ENCODE results near the gene ARHGAP24. TPM values are rescaled to one million over a fixed set of nuclear protein-coding genes. Genes with fewer than 3 reads are reported as not detected.
A peak's percentile ranks its signal among the peaks of the same experiment; 100 is the strongest.

Gene ARHGAP24
- polyA plus RNA-seq, 1 of the 3 experiments (the other 2 are of a cell fraction), result 1.4 TPM

- no peaks in the 10 kb centered on the region for H3F3A ChIP-seq (replicated peaks; ENCODE audit: insufficient read depth)
- CTCF ChIA-PET, result no interaction called here
- H3K4me2 ChIP-seq, result no peak overlapping the region
- H3K27ac ChIP-seq (ENCODE audit: low read depth in 2 of 2, low read length in 1 of 2), result no peak overlapping the region
- WGBS (ENCODE audit: low lambda C conversion rate), result 88% methylated on average over 3 of the region's 3 CpGs
- TF ChIP-seq ELF1 (IDR thresholded peaks at IDR 0.05) (no peak), JUND (IDR thresholded peaks at IDR 0.05) (no peak), YY1 (IDR thresholded peaks at IDR 0.05; ENCODE audit: low read depth) (no peak), FOSL2 (IDR thresholded peaks at IDR 0.05; ENCODE audit: borderline replicate concordance, low read depth) (no peak), GABPA (IDR thresholded peaks at IDR 0.05; ENCODE audit: low read depth) (no peak), PBX3 (IDR thresholded peaks at IDR 0.05) (no peak), FOXJ3 (CRISPR knock-in tag; IDR thresholded peaks at IDR 0.05) (no peak), NFIC (IDR thresholded peaks at IDR 0.05; ENCODE audit: borderline replicate concordance) (no peak), TAF1 (IDR thresholded peaks at IDR 0.05; ENCODE audit: borderline replicate concordance, low read depth, low read length) (no peak), NRF1 (IDR thresholded peaks at IDR 0.05; ENCODE audit: low read depth, low read length) (no peak), RXRA (IDR thresholded peaks at IDR 0.05; ENCODE audit: borderline replicate concordance, low read depth) (no peak), TEAD4 (IDR thresholded peaks at IDR 0.05; ENCODE audit: borderline replicate concordance, insufficient read depth) (no peak)
- TF ChIP-seq, protein P1, sequence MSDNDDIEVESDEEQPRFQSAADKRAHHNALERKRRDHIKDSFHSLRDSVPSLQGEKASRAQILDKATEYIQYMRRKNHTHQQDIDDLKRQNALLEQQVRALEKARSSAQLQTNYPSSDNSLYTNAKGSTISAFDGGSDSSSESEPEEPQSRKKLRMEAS (IDR thresholded peaks at IDR 0.05; ENCODE audit: low read depth), result no peak
- TF ChIP-seq, protein P2, sequence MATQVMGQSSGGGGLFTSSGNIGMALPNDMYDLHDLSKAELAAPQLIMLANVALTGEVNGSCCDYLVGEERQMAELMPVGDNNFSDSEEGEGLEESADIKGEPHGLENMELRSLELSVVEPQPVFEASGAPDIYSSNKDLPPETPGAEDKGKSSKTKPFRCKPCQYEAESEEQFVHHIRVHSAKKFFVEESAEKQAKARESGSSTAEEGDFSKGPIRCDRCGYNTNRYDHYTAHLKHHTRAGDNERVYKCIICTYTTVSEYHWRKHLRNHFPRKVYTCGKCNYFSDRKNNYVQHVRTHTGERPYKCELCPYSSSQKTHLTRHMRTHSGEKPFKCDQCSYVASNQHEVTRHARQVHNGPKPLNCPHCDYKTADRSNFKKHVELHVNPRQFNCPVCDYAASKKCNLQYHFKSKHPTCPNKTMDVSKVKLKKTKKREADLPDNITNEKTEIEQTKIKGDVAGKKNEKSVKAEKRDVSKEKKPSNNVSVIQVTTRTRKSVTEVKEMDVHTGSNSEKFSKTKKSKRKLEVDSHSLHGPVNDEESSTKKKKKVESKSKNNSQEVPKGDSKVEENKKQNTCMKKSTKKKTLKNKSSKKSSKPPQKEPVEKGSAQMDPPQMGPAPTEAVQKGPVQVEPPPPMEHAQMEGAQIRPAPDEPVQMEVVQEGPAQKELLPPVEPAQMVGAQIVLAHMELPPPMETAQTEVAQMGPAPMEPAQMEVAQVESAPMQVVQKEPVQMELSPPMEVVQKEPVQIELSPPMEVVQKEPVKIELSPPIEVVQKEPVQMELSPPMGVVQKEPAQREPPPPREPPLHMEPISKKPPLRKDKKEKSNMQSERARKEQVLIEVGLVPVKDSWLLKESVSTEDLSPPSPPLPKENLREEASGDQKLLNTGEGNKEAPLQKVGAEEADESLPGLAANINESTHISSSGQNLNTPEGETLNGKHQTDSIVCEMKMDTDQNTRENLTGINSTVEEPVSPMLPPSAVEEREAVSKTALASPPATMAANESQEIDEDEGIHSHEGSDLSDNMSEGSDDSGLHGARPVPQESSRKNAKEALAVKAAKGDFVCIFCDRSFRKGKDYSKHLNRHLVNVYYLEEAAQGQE (IDR thresholded peaks at IDR 0.05; ENCODE audit: low read depth, low read length), result no peak
- TF ChIP-seq, protein P3, sequence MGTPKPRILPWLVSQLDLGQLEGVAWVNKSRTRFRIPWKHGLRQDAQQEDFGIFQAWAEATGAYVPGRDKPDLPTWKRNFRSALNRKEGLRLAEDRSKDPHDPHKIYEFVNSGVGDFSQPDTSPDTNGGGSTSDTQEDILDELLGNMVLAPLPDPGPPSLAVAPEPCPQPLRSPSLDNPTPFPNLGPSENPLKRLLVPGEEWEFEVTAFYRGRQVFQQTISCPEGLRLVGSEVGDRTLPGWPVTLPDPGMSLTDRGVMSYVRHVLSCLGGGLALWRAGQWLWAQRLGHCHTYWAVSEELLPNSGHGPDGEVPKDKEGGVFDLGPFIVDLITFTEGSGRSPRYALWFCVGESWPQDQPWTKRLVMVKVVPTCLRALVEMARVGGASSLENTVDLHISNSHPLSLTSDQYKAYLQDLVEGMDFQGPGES (IDR thresholded peaks at IDR 0.05; ENCODE audit: low read depth, low read length), result no peak
- TF ChIP-seq, protein P4, sequence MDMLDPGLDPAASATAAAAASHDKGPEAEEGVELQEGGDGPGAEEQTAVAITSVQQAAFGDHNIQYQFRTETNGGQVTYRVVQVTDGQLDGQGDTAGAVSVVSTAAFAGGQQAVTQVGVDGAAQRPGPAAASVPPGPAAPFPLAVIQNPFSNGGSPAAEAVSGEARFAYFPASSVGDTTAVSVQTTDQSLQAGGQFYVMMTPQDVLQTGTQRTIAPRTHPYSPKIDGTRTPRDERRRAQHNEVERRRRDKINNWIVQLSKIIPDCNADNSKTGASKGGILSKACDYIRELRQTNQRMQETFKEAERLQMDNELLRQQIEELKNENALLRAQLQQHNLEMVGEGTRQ (IDR thresholded peaks at IDR 0.05; ENCODE audit: borderline replicate concordance, low read depth, low read length), result no peak
- H3K27me3 ChIP-seq (ENCODE audit: insufficient read depth), result no peaks in the 10 kb centered on the region
- H3K4me3 ChIP-seq (ENCODE audit: low read depth in 2 of 2, low read length in 1 of 2), result no peak overlapping the region
- H3K9me2 ChIP-seq, result no peaks in the 10 kb centered on the region
- no peaks in the 10 kb centered on the region for H4K20me1 ChIP-seq (ENCODE audit: insufficient read depth)
- peak overlapping the region; percentile 48 for H2AFZ ChIP-seq (ENCODE audit: low read depth)
- no peak for DNase-seq
- H3K79me2 ChIP-seq (ENCODE audit: insufficient read depth), result no peaks in the 10 kb centered on the region
- H3K9me3 ChIP-seq, result no peaks in the 10 kb centered on the region
- H3K9ac ChIP-seq, result no peak overlapping the region
- no peaks in the 10 kb centered on the region for H3K36me3 ChIP-seq (replicated peaks in 1 of 2; ENCODE audit: control insufficient read depth in 1 of 2, insufficient read depth in 2 of 2, low read length in 1 of 2)
- H3K4me1 ChIP-seq (ENCODE audit: control insufficient read depth in 1 of 2, insufficient read depth in 2 of 2, low read depth in 1 of 2, low read length in 1 of 2), result peaks cover 0 to 3% of the 10 kb centered on the region in 2 experiments; a peak in 1 of 4 replicates
- POLR2A ChIA-PET, result interaction anchor here (0.6 kb wide), 1 partner anchor 37 kb away, joined by 3 read pairs; no protein-coding TSS in a partner anchor
These were observed 11.6 kb downstream of the ARHGAP24 start for GRCh38 chr4:85486425-85487086.

Data from SK-N-SH (cell line).